GM15510 (cell line): ENCODE measurements around the gene CAVIN1.

ENCODE experiments used
- POLR2A ChIP-seq: IDR thresholded peaks from 3 replicates; pipeline ENCODE4 v1.6.1; 2011; ENCODE audit warnings: borderline replicate concordance; ENCODE audit not compliant: insufficient read length; ENCODE audit errors: extremely low read depth

The CAVIN1 gene

GRCh38 chr17:42411905-42412679 is 11.0 kb downstream of the CAVIN1 start:
- no peak for TF ChIP-seq POLR2A

GRCh38 chr17:42411361-42411760 is 11.7 kb downstream of the CAVIN1 start:
- no peak for TF ChIP-seq POLR2A

- TF ChIP-seq POLR2A: no peak
Observed at GRCh38 chr17:42410319-42410685, 12.8 kb downstream of the CAVIN1 start.

GRCh38 chr17:42409523-42410318 is 13.3 kb downstream of the CAVIN1 start:
- TF ChIP-seq POLR2A: no peak

GRCh38 chr17:42408061-42408460 is 15.0 kb downstream of the CAVIN1 start:
- TF ChIP-seq POLR2A: no peak

GRCh38 chr17:42407289-42407836 is 15.7 kb downstream of the CAVIN1 start:
- no peak for TF ChIP-seq POLR2A

GRCh38 chr17:42406615-42407288 is 16.3 kb downstream of the CAVIN1 start:
- TF ChIP-seq POLR2A: no peak

GRCh38 chr17:42405963-42406495 is 17.0 kb downstream of the CAVIN1 start:
- no peak for TF ChIP-seq POLR2A

GRCh38 chr17:42405076-42405475 is 18.0 kb downstream of the CAVIN1 start:
- no peak for TF ChIP-seq POLR2A

GRCh38 chr17:42404326-42405055 is 18.6 kb downstream of the CAVIN1 start:
- no peak for TF ChIP-seq POLR2A

GRCh38 chr17:42403150-42403549 is 19.9 kb downstream of the CAVIN1 start:
- no peak for TF ChIP-seq POLR2A

GRCh38 chr17:42402117-42402516 is 20.9 kb downstream of the CAVIN1 start:
- no peak for TF ChIP-seq POLR2A

- no peak for TF ChIP-seq POLR2A
Observed at GRCh38 chr17:42399948-42400843, 22.9 kb downstream of the CAVIN1 start.
